Measurements from ENCODE around the gene ZSWIM8.

Gene ZSWIM8

GRCh38 chr10:73850863-73851461, 65.6 kb downstream of the ZSWIM8 start:
- no peak for TF ChIP-seq JUND (IDR thresholded peaks at IDR 0.05; ENCODE audit: low read depth)
- in situ Hi-C loops (cut with HindIII; ENCODE audit: low pct_unique_long_range_greater_than_20kb, low sequenced_read_pairs) = no loop called here
- peak; percentile 57 to 65 for DNase-seq (ENCODE audit: low read depth in 1 of 2, low spot score in 1 of 2)

All from T47D (cell line).